HepG2 (cell line): ENCODE results near the gene MAPK10. TPM values are rescaled to one million over a fixed set of nuclear protein-coding genes. Genes with fewer than 3 reads are reported as not detected.

Experiments
- ATAC-seq: fragments of 200-7000 bp; cut with Tn5 transposase; 3 replicates; pipeline ENCODE4 v1.9.1; 2020; ENCODE audit warnings: mild to moderate bottlenecking, moderate library complexity
- BruUV-seq: library from RNA; stranded (reverse); fragments of 400-500 nt; replicated peaks from 2 replicates; lab custom pipeline; 2021; lab: Mats Ljungman, UMichigan
- CTCF ChIA-PET: fragments of 300-600 bp; formaldehyde crosslinking; extraction: SDS; loops from one replicate; lab custom pipeline; 2021; ENCODE audit warnings: low total read pairs, inconsistent platforms, low intra/inter-chr PET ratio; lab: Yijun Ruan, JAX
- POLR2A ChIA-PET: fragments of 350-600 bp; sonication (Branson Sonifier 250); formaldehyde crosslinking; loops from one replicate; lab custom pipeline; 2020; ENCODE audit warnings: antibody characterized with exemption, inconsistent platforms; lab: Yijun Ruan, JAX
- DNase-seq: peaks from one replicate; pipeline ENCODE4 v3.0.0-alpha.2; 2015; ENCODE audit warnings: low spot score
- FAIRE-seq: peaks from 3 replicates; lab custom pipeline; 2011; peaks lifted over from hg19 to GRCh38; lab: Jason Lieb, UNC
- H2AFZ ChIP-seq: one replicate; pipeline ENCODE4 v1.6.1; 2011; ENCODE audit warnings: low read length, inconsistent platforms
- H3K27ac ChIP-seq: fragments of 300-600 bp; 3 replicates; pipeline ENCODE4 v1.8.0; 2011; ENCODE audit warnings: mixed run types, mild to moderate bottlenecking, mixed read lengths, low read length, inconsistent platforms; ENCODE audit not compliant: insufficient read depth; ENCODE audit errors: extremely low read length
- H3K27me3 ChIP-seq, 2 experiments: fragments of 200-600 bp in 1 of 2; 2 replicates in 1 of 2; 3 replicates in 1 of 2; pipeline versions ENCODE4 v1.6.0 to v1.8.0; 2011; ENCODE audit warnings: low read length in 2 of 2, mild to moderate bottlenecking in 2 of 2, moderate library complexity in 2 of 2, inconsistent platforms in 1 of 2; ENCODE audit not compliant: insufficient read depth in 2 of 2, control insufficient read depth in 1 of 2
- H3K36me3 ChIP-seq, 2 experiments: fragments of 200-600 bp in 1 of 2; replicated peaks in 1 of 2; 2 replicates in 1 of 2; 3 replicates in 1 of 2; pipeline versions ENCODE4 v1.5.1 to v1.8.0; 2011; ENCODE audit warnings: low read length in 2 of 2, inconsistent platforms in 1 of 2; ENCODE audit not compliant: insufficient read depth in 2 of 2, control insufficient read depth in 1 of 2
- H3K4me1 ChIP-seq: 2 replicates; pipeline ENCODE4 v1.5.1; 2012; ENCODE audit warnings: low read length, inconsistent platforms; ENCODE audit not compliant: insufficient read depth
- H3K4me2 ChIP-seq: 2 replicates; pipeline ENCODE4 v1.6.0; 2011; ENCODE audit warnings: low read depth, low read length, inconsistent platforms
- H3K4me3 ChIP-seq, 3 experiments: fragments of 200-600 bp in 1 of 3; sonication (generic), shearing (Covaris generic) in 1 of 3; replicated peaks in 1 of 3; 2 replicates each; pipeline ENCODE4 v1.5.1; 2011 to 2016; ENCODE audit warnings: low read length in 3 of 3, inconsistent platforms in 2 of 3, low read depth in 2 of 3, mild to moderate bottlenecking in 2 of 3, control low read depth in 1 of 3, mixed read lengths in 1 of 3; ENCODE audit not compliant: insufficient read depth in 1 of 3
- H3K79me2 ChIP-seq: one replicate; pipeline ENCODE4 v1.6.1; 2011; ENCODE audit warnings: low read length, inconsistent platforms; ENCODE audit not compliant: insufficient read depth
- H3K9ac ChIP-seq: 2 replicates; pipeline ENCODE4 v1.6.0; 2011; ENCODE audit warnings: mild to moderate bottlenecking, low read depth, low read length, inconsistent platforms; ENCODE audit not compliant: insufficient read depth
- H3K9me3 ChIP-seq: 2 replicates; pipeline ENCODE4 v1.5.1; 2012; ENCODE audit warnings: mild to moderate bottlenecking, low read length
- H4K20me1 ChIP-seq: 2 replicates; pipeline ENCODE4 v1.6.0; 2011; ENCODE audit warnings: inconsistent platforms, mild to moderate bottlenecking, low read length, moderate library complexity; ENCODE audit not compliant: insufficient read depth
- ARNT ChIP-seq: fragments of 450-650 bp; IDR thresholded peaks from 2 replicates; pipeline ENCODE4 v1.6.1; 2017
- MXD3 ChIP-seq: IDR thresholded peaks from 2 replicates; pipeline ENCODE4 v1.6.1; 2016; ENCODE audit warnings: mild to moderate bottlenecking, missing biosample characterization, missing genetic modification reagents
- SMAD9 ChIP-seq: sonication (generic); formaldehyde crosslinking; IDR thresholded peaks from 2 replicates; pipeline ENCODE4 v1.5.1; 2020; ENCODE audit warnings: mild to moderate bottlenecking, missing genetic modification reagents
- SP140L ChIP-seq: sonication (generic); formaldehyde crosslinking; IDR thresholded peaks from 2 replicates; pipeline ENCODE4 v1.4.0; 2020; ENCODE audit warnings: missing genetic modification reagents, borderline replicate concordance
- TARDBP ChIP-seq: sonication (generic); formaldehyde crosslinking; IDR thresholded peaks from 2 replicates; pipeline ENCODE4 v1.8.0; 2022; ENCODE audit warnings: mild to moderate bottlenecking, missing genetic modification reagents
- ZNF251 ChIP-seq: sonication (generic); formaldehyde crosslinking; IDR thresholded peaks from 2 replicates; pipeline ENCODE4 v1.9.0; 2021; ENCODE audit warnings: mild to moderate bottlenecking, missing genetic modification reagents
- ZSCAN25 ChIP-seq: sonication (generic); formaldehyde crosslinking; IDR thresholded peaks from 2 replicates; pipeline ENCODE4 v1.8.0; 2022; ENCODE audit warnings: mild to moderate bottlenecking, missing genetic modification reagents
- WGBS: methylation state at CpG from one replicate; pipeline ENCODE4 v1.1.6; 2017; ENCODE audit warnings: low lambda C conversion rate; 5-methylcytosine and 5-hydroxymethylcytosine counted together
- in situ Hi-C: cut with HindIII; loops from 2 replicates; pipeline ENCODE4 v1.10.0; 2017; ENCODE audit warnings: low pct_unique_long_range_greater_than_20kb; ENCODE audit not compliant: extremely low pct_ligation_motif_present
- intact Hi-C: fragments of 100-400 bp; cut with micrococcal nuclease; formaldehyde crosslinking; loops from one replicate; pipeline ENCODE4 v1.10.0; 2022; ENCODE audit not compliant: unreplicated experiment
- polyA plus RNA-seq, 8 experiments: library from polyadenylated mRNA; depleted of rRNA in 3 of 8; stranded (reverse) in 7 of 8; unstranded in 1 of 8; fragments of >200 nt; fragmentation: Illumina TruSeq in 4 of 8; extraction: Trizol in 4 of 8; gene quantifications; 2 replicates each; pipeline versions ENCODE4 v1.2.1 to v1.2.3, GENCODE V29; 2011 to 2016; ENCODE audit warnings: low read depth in 4 of 8, missing spikeins in 1 of 8, mixed read lengths in 1 of 8; ENCODE audit not compliant: insufficient read depth in 1 of 8
- total RNA-seq, 5 experiments: library from RNA; depleted of rRNA; stranded (reverse); fragments of >200 nt; fragmentation: Illumina TruSeq; extraction: Trizol; gene quantifications; 2 replicates each; pipeline ENCODE4 v1.2.3, GENCODE V29; 2016; ENCODE audit warnings: low read depth in 1 of 5

MAPK10 gene
- total and polyA plus RNA-seq, 2 of the 13 experiments (the other 11 are each of a cell fraction or from before 2014, with no cell fraction given) = not detected

GRCh38 chr4:86038037-86038436, 321.8 kb downstream of the MAPK10 start:
- ATAC-seq (no peak), DNase-seq (no peak), FAIRE-seq (no peak)
- Histone ChIP-seq H3K36me3 (no peaks in the 10 kb centered on the region), H3K27ac (no peak overlapping the region), H3K9me3 (no peaks in the 10 kb centered on the region), H3K4me1 (no peaks in the 10 kb centered on the region), H4K20me1 (no peaks in the 10 kb centered on the region), H3K4me3 (no peak overlapping the region), H3K4me2 (no peak overlapping the region), H3K27me3 (no peaks in the 10 kb centered on the region), H3K9ac (no peak overlapping the region), H2AFZ (no peak overlapping the region), H3K79me2 (no peaks in the 10 kb centered on the region)
- in situ Hi-C loops = no loop called here
- intact Hi-C loops = no loop called here
- 45% methylated on average over 1 of the region's 1 CpG for WGBS
- ChIA-PET POLR2A (no interaction called here), CTCF (no interaction called here)
- TF ChIP-seq MXD3 (CRISPR knock-in tag) = no peak
- no peak for TF ChIP-seq ZNF251 (CRISPR knock-in tag)
- TF ChIP-seq SMAD9 (CRISPR knock-in tag) = no peak
- no TSS peak for BruUV-seq

- no peaks in the 10 kb centered on the region for H3K9me3 ChIP-seq
- DNase-seq = no peak
- ATAC-seq = no peak
- POLR2A ChIA-PET = no interaction called here
- no peaks in the 10 kb centered on the region for H3K27me3 ChIP-seq
- no TSS peak for BruUV-seq
- H2AFZ ChIP-seq = no peak overlapping the region
- H3K79me2 ChIP-seq = no peaks in the 10 kb centered on the region
- H3K4me3 ChIP-seq = no peak overlapping the region
- WGBS = 24% methylated on average over 4 of the region's 4 CpGs
- intact Hi-C loops (no loop called here), in situ Hi-C loops (no loop called here)
- H3K27ac ChIP-seq = no peak overlapping the region
- no peak overlapping the region for H3K9ac ChIP-seq
- FAIRE-seq = no peak
- TF ChIP-seq ZSCAN25 (CRISPR knock-in tag) = no peak
- no peak for TF ChIP-seq ARNT
- TF ChIP-seq TARDBP (CRISPR knock-in tag) = no peak
- no peak for TF ChIP-seq SP140L (CRISPR knock-in tag)
- TF ChIP-seq, all 625 proteins: peak for 0
- Histone ChIP-seq H3K36me3 (no peaks in the 10 kb centered on the region), H3K4me1 (no peaks in the 10 kb centered on the region), H4K20me1 (no peaks in the 10 kb centered on the region), H3K4me2 (no peak overlapping the region)
- CTCF ChIA-PET = no interaction called here
Measured at GRCh38 chr4:86036736-86037135, 323.1 kb downstream of the MAPK10 start.
